ENCODE measurements around the gene AREL1.

AREL1 gene

GRCh38 chr14:74723134-74723533, 10.3 kb upstream of the AREL1 start:
- peaks cover 15% of the 10 kb centered on the region for H3K36me3 ChIP-seq (ENCODE audit: control insufficient read depth, low read depth, low read length)
- no peaks in the 10 kb centered on the region for H3K9me3 ChIP-seq (ENCODE audit: control insufficient read depth, low read depth, low read length)

GRCh38 chr14:74720526-74720925, 7.6 kb upstream of the AREL1 start:
- no peaks in the 10 kb centered on the region for H3K9me3 ChIP-seq (ENCODE audit: control insufficient read depth, low read depth, low read length)
- no peaks in the 10 kb centered on the region for H3K4me1 ChIP-seq (ENCODE audit: control insufficient read depth, low read depth, low read length)
- H3K36me3 ChIP-seq (ENCODE audit: control insufficient read depth, low read depth, low read length), result peaks cover 36% of the 10 kb centered on the region
- H3K27ac ChIP-seq (ENCODE audit: low read length), result no peak overlapping the region
- H3K4me3 ChIP-seq (ENCODE audit: low read length), result no peak overlapping the region
- H3K9ac ChIP-seq (ENCODE audit: low read length), result no peak overlapping the region
- H3K27me3 ChIP-seq (ENCODE audit: control insufficient read depth, insufficient read depth, low read length), result no peaks in the 10 kb centered on the region

More at GRCh38 chr14:74723134-74723533, 10.3 kb upstream of the AREL1 start:
- H3K27ac ChIP-seq (ENCODE audit: low read length), result no peak overlapping the region
- H3K27me3 ChIP-seq (ENCODE audit: control insufficient read depth, insufficient read depth, low read length), result no peaks in the 10 kb centered on the region
- no peak overlapping the region for H3K9ac ChIP-seq (ENCODE audit: low read length)
- H3K4me1 ChIP-seq (ENCODE audit: control insufficient read depth, low read depth, low read length), result no peaks in the 10 kb centered on the region
- H3K4me3 ChIP-seq (ENCODE audit: low read length), result no peak overlapping the region

- Histone ChIP-seq H3K9ac (ENCODE audit: low read length) (peak overlapping the region; percentile 76), H3K27ac (ENCODE audit: low read length) (no peak overlapping the region), H3K9me3 (ENCODE audit: control insufficient read depth, low read depth, low read length) (no peaks in the 10 kb centered on the region), H3K4me1 (ENCODE audit: control insufficient read depth, low read depth, low read length) (peaks cover 4% of the 10 kb centered on the region), H3K4me3 (ENCODE audit: low read length) (peak overlapping the region; percentile 89), H3K36me3 (ENCODE audit: control insufficient read depth, low read depth, low read length) (peaks cover 24% of the 10 kb centered on the region), H3K27me3 (ENCODE audit: control insufficient read depth, insufficient read depth, low read length) (no peaks in the 10 kb centered on the region)
Observed at GRCh38 chr14:74713395-74713735, 485 bp upstream of the AREL1 start.

GRCh38 chr14:74711651-74712050, 1.2 kb downstream of the AREL1 start:
- Histone ChIP-seq H3K9me3 (ENCODE audit: control insufficient read depth, low read depth, low read length) (no peaks in the 10 kb centered on the region), H3K9ac (ENCODE audit: low read length) (peak overlapping the region; percentile 76), H3K4me3 (ENCODE audit: low read length) (peak overlapping the region; percentile 89), H3K36me3 (ENCODE audit: control insufficient read depth, low read depth, low read length) (peaks cover 14% of the 10 kb centered on the region), H3K27me3 (ENCODE audit: control insufficient read depth, insufficient read depth, low read length) (no peaks in the 10 kb centered on the region), H3K4me1 (ENCODE audit: control insufficient read depth, low read depth, low read length) (peaks cover 4% of the 10 kb centered on the region), H3K27ac (ENCODE audit: low read length) (no peak overlapping the region)

- peaks cover 3% of the 10 kb centered on the region for H3K36me3 ChIP-seq (ENCODE audit: control insufficient read depth, low read depth, low read length)
- no peaks in the 10 kb centered on the region for H3K9me3 ChIP-seq (ENCODE audit: control insufficient read depth, low read depth, low read length)
- peaks cover 4% of the 10 kb centered on the region for H3K4me1 ChIP-seq (ENCODE audit: control insufficient read depth, low read depth, low read length)
- no peak overlapping the region for H3K9ac ChIP-seq (ENCODE audit: low read length)
- no peak overlapping the region for H3K27ac ChIP-seq (ENCODE audit: low read length)
- H3K27me3 ChIP-seq (ENCODE audit: control insufficient read depth, insufficient read depth, low read length), result no peaks in the 10 kb centered on the region
- no peak overlapping the region for H3K4me3 ChIP-seq (ENCODE audit: low read length)
Observed at GRCh38 chr14:74710480-74710879, 2.4 kb downstream of the AREL1 start.

GRCh38 chr14:74705613-74706500, 7.0 kb downstream of the AREL1 start:
- Histone ChIP-seq H3K27me3 (ENCODE audit: control insufficient read depth, insufficient read depth, low read length) (no peaks in the 10 kb centered on the region), H3K36me3 (ENCODE audit: control insufficient read depth, low read depth, low read length) (no peaks in the 10 kb centered on the region), H3K9ac (ENCODE audit: low read length) (no peak overlapping the region), H3K4me1 (ENCODE audit: control insufficient read depth, low read depth, low read length) (no peaks in the 10 kb centered on the region), H3K4me3 (ENCODE audit: low read length) (no peak overlapping the region), H3K27ac (ENCODE audit: low read length) (no peak overlapping the region), H3K9me3 (ENCODE audit: control insufficient read depth, low read depth, low read length) (peaks cover 10% of the 10 kb centered on the region)

- Histone ChIP-seq H3K4me3 (ENCODE audit: low read length) (no peak overlapping the region), H3K9me3 (ENCODE audit: control insufficient read depth, low read depth, low read length) (peaks cover 10% of the 10 kb centered on the region), H3K9ac (ENCODE audit: low read length) (no peak overlapping the region), H3K36me3 (ENCODE audit: control insufficient read depth, low read depth, low read length) (no peaks in the 10 kb centered on the region), H3K4me1 (ENCODE audit: control insufficient read depth, low read depth, low read length) (no peaks in the 10 kb centered on the region), H3K27me3 (ENCODE audit: control insufficient read depth, insufficient read depth, low read length) (no peaks in the 10 kb centered on the region), H3K27ac (ENCODE audit: low read length) (no peak overlapping the region)
Observed at GRCh38 chr14:74704656-74705055, 8.2 kb downstream of the AREL1 start.

GRCh38 chr14:74703043-74703442, 9.8 kb downstream of the AREL1 start:
- no peak overlapping the region for H3K27ac ChIP-seq (ENCODE audit: low read length)
- peaks cover 10% of the 10 kb centered on the region for H3K9me3 ChIP-seq (ENCODE audit: control insufficient read depth, low read depth, low read length)
- no peak overlapping the region for H3K4me3 ChIP-seq (ENCODE audit: low read length)
- no peaks in the 10 kb centered on the region for H3K27me3 ChIP-seq (ENCODE audit: control insufficient read depth, insufficient read depth, low read length)
- H3K9ac ChIP-seq (ENCODE audit: low read length), result no peak overlapping the region
- H3K4me1 ChIP-seq (ENCODE audit: control insufficient read depth, low read depth, low read length), result no peaks in the 10 kb centered on the region
- no peaks in the 10 kb centered on the region for H3K36me3 ChIP-seq (ENCODE audit: control insufficient read depth, low read depth, low read length)

- Histone ChIP-seq H3K9ac (ENCODE audit: low read length) (no peak overlapping the region), H3K27ac (ENCODE audit: low read length) (no peak overlapping the region), H3K4me1 (ENCODE audit: control insufficient read depth, low read depth, low read length) (no peaks in the 10 kb centered on the region), H3K36me3 (ENCODE audit: control insufficient read depth, low read depth, low read length) (no peaks in the 10 kb centered on the region), H3K27me3 (ENCODE audit: control insufficient read depth, insufficient read depth, low read length) (no peaks in the 10 kb centered on the region), H3K4me3 (ENCODE audit: low read length) (no peak overlapping the region), H3K9me3 (ENCODE audit: control insufficient read depth, low read depth, low read length) (peaks cover 10% of the 10 kb centered on the region)
Observed at GRCh38 chr14:74702293-74702692, 10.6 kb downstream of the AREL1 start.

- Histone ChIP-seq H3K4me1 (ENCODE audit: control insufficient read depth, low read depth, low read length) (no peaks in the 10 kb centered on the region), H3K4me3 (ENCODE audit: low read length) (no peak overlapping the region), H3K9me3 (ENCODE audit: control insufficient read depth, low read depth, low read length) (peaks cover 6% of the 10 kb centered on the region), H3K27ac (ENCODE audit: low read length) (no peak overlapping the region), H3K9ac (ENCODE audit: low read length) (no peak overlapping the region), H3K27me3 (ENCODE audit: control insufficient read depth, insufficient read depth, low read length) (no peaks in the 10 kb centered on the region), H3K36me3 (ENCODE audit: control insufficient read depth, low read depth, low read length) (no peaks in the 10 kb centered on the region)
Observed at GRCh38 chr14:74698465-74698864, 14.4 kb downstream of the AREL1 start.

GRCh38 chr14:74697976-74698375, 14.9 kb downstream of the AREL1 start:
- peaks cover 1% of the 10 kb centered on the region for H3K9me3 ChIP-seq (ENCODE audit: control insufficient read depth, low read depth, low read length)

GRCh38 chr14:74697543-74697942, 15.3 kb downstream of the AREL1 start:
- Histone ChIP-seq H3K4me1 (ENCODE audit: control insufficient read depth, low read depth, low read length) (no peaks in the 10 kb centered on the region), H3K9ac (ENCODE audit: low read length) (no peak overlapping the region), H3K27me3 (ENCODE audit: control insufficient read depth, insufficient read depth, low read length) (no peaks in the 10 kb centered on the region), H3K36me3 (ENCODE audit: control insufficient read depth, low read depth, low read length) (no peaks in the 10 kb centered on the region), H3K9me3 (ENCODE audit: control insufficient read depth, low read depth, low read length) (no peaks in the 10 kb centered on the region), H3K4me3 (ENCODE audit: low read length) (no peak overlapping the region), H3K27ac (ENCODE audit: low read length) (no peak overlapping the region)

More at GRCh38 chr14:74697976-74698375, 14.9 kb downstream of the AREL1 start:
- no peaks in the 10 kb centered on the region for H3K27me3 ChIP-seq (ENCODE audit: control insufficient read depth, insufficient read depth, low read length)
- H3K4me3 ChIP-seq (ENCODE audit: low read length), result no peak overlapping the region
- no peak overlapping the region for H3K27ac ChIP-seq (ENCODE audit: low read length)
- no peaks in the 10 kb centered on the region for H3K36me3 ChIP-seq (ENCODE audit: control insufficient read depth, low read depth, low read length)
- H3K9ac ChIP-seq (ENCODE audit: low read length), result no peak overlapping the region
- no peaks in the 10 kb centered on the region for H3K4me1 ChIP-seq (ENCODE audit: control insufficient read depth, low read depth, low read length)
